HCT116 (cell line): ENCODE data around the gene PCCA. TPM values are rescaled to one million over a fixed set of nuclear protein-coding genes. Genes with fewer than 3 reads are reported as not detected.

ENCODE experiments used
- ATAC-seq: fragments of 200-7000 bp; cut with Tn5 transposase; 2 replicates; pipeline ENCODE4 v1.9.1; 2020; ENCODE audit warnings: mild to moderate bottlenecking, moderate library complexity
- BruUV-seq: library from RNA; stranded (reverse); fragments of 400-500 nt; replicated peaks from 2 replicates; lab custom pipeline; 2021; lab: Mats Ljungman, UMichigan
- CTCF ChIA-PET: fragments of 300-600 bp; sonication (Branson Sonifier 250); formaldehyde crosslinking; loops from one replicate; lab custom pipeline; 2021; ENCODE audit warnings: antibody characterized with exemption; lab: Charles Lee
- POLR2A ChIA-PET: fragments of 300-600, 350-600 bp; sonication (Branson Sonifier 250); formaldehyde crosslinking; loops from one replicate; lab custom pipeline; 2021; ENCODE audit warnings: antibody characterized with exemption; lab: Charles Lee
- RAD21 ChIA-PET, 2 experiments: fragments of 300-600 bp; sonication (Branson Sonifier 250); formaldehyde crosslinking; loops; one replicate each; lab custom pipeline; 2023; ENCODE audit warnings: low total read pairs in 2 of 2; ENCODE audit not compliant: uncharacterized antibody in 2 of 2, unreplicated experiment in 2 of 2, low non-redundant PET in 1 of 2; lab: Charles Lee
- DNase-seq: peaks from one replicate; pipeline ENCODE4 v3.0.0-alpha.2; 2010; ENCODE audit warnings: low read depth, low spot score
- H2AFZ ChIP-seq: fragments of 200-600 bp; shearing (Covaris generic), sonication (generic); 2 replicates; pipeline ENCODE4 v1.6.1; 2017; ENCODE audit warnings: low read depth, mixed run types, mixed read lengths, antibody characterized with exemption, low read length; ENCODE audit not compliant: poor library complexity, severe bottlenecking
- H3K27ac ChIP-seq: 2 replicates; pipeline ENCODE4 v1.5.1; 2012; ENCODE audit warnings: low read depth, low read length
- H3K27me3 ChIP-seq: fragments of 200-600 bp; sonication (generic); 2 replicates; pipeline ENCODE4 v1.6.1; 2016; ENCODE audit warnings: mixed run types, low read length, mixed read lengths; ENCODE audit not compliant: insufficient read depth
- H3K36me3 ChIP-seq, 2 experiments: fragments of 200-500 bp in 1 of 2; fragments of 200-600 bp in 1 of 2; sonication (Bioruptor generic) in 1 of 2; sonication (generic) in 1 of 2; 2 replicates each; pipeline versions ENCODE4 v1.5.1 to v1.6.1; 2014 to 2016; ENCODE audit warnings: low read length in 2 of 2, inconsistent platforms in 1 of 2, mixed read lengths in 1 of 2, mixed run types in 1 of 2; ENCODE audit not compliant: insufficient read depth in 2 of 2, control insufficient read depth in 1 of 2
- H3K4me1 ChIP-seq, 2 experiments: fragments of 200-600 bp in 1 of 2; sonication (generic) in 1 of 2; 2 replicates each; pipeline versions ENCODE4 v1.5.1 to v1.6.1; 2012 to 2017; ENCODE audit warnings: low read length in 2 of 2, inconsistent platforms in 1 of 2, mild to moderate bottlenecking in 1 of 2, mixed read lengths in 1 of 2, mixed run types in 1 of 2, moderate library complexity in 1 of 2; ENCODE audit not compliant: insufficient read depth in 2 of 2, control insufficient read depth in 1 of 2
- H3K4me2 ChIP-seq: fragments of 200-600 bp; sonication (generic); 2 replicates; pipeline ENCODE4 v1.6.1; 2017; ENCODE audit warnings: mixed run types, low read length, mixed read lengths
- H3K4me3 ChIP-seq, 2 experiments: fragments of 200-600 bp in 1 of 2; sonication (generic) in 1 of 2; replicated peaks in 1 of 2; 2 replicates each; pipeline ENCODE4 v1.5.1; 2011 to 2016; ENCODE audit warnings: low read length in 2 of 2, control low read depth in 1 of 2, low read depth in 1 of 2, mild to moderate bottlenecking in 1 of 2, mixed read lengths in 1 of 2, mixed run types in 1 of 2
- H3K79me2 ChIP-seq: fragments of 200-600 bp; sonication (generic); 2 replicates; pipeline ENCODE4 v1.6.1; 2017; ENCODE audit warnings: mild to moderate bottlenecking, mixed run types, low read length, moderate library complexity, mixed read lengths; ENCODE audit not compliant: insufficient read depth
- H3K9ac ChIP-seq: fragments of 200-600 bp; sonication (generic); 2 replicates; pipeline ENCODE4 v1.6.1; 2016; ENCODE audit warnings: low read length, mixed read lengths
- H3K9me2 ChIP-seq: fragments of 200-600 bp; sonication (generic), shearing (Covaris generic); 2 replicates; pipeline ENCODE4 v1.6.1; 2017; ENCODE audit warnings: mixed run types, mild to moderate bottlenecking, moderate library complexity; ENCODE audit not compliant: insufficient read depth
- H3K9me3 ChIP-seq, 2 experiments: fragments of 200-500 bp in 1 of 2; fragments of 200-600 bp in 1 of 2; sonication (Bioruptor generic) in 1 of 2; sonication (generic) in 1 of 2; 2 replicates each; pipeline ENCODE4 v1.6.1; 2014 to 2017; ENCODE audit warnings: low read length in 2 of 2, mixed read lengths in 2 of 2, inconsistent platforms in 1 of 2, low read depth in 1 of 2, mild to moderate bottlenecking in 1 of 2, mixed run types in 1 of 2, moderate library complexity in 1 of 2; ENCODE audit not compliant: control insufficient read depth in 1 of 2, insufficient read depth in 1 of 2
- H4K20me1 ChIP-seq: fragments of 200-600 bp; sonication (generic), shearing (Covaris generic); 2 replicates; pipeline ENCODE4 v1.6.1; 2017; ENCODE audit warnings: mixed run types, mild to moderate bottlenecking, moderate library complexity; ENCODE audit not compliant: insufficient read depth
- ATF3 ChIP-seq: IDR thresholded peaks from 2 replicates; pipeline ENCODE4 v1.6.1; 2012
- CBX3 ChIP-seq: IDR thresholded peaks from 2 replicates; pipeline ENCODE4 v1.6.1; 2012; ENCODE audit warnings: low read depth
- CEBPB ChIP-seq: IDR thresholded peaks from 2 replicates; pipeline ENCODE4 v1.6.1; 2012; ENCODE audit warnings: low read depth
- EGR1 ChIP-seq: IDR thresholded peaks from 2 replicates; pipeline ENCODE4 v1.6.1; 2012; ENCODE audit warnings: low read depth
- ELF1 ChIP-seq: IDR thresholded peaks from 2 replicates; pipeline ENCODE4 v1.6.1; 2012; ENCODE audit warnings: low read depth, borderline replicate concordance
- EZH2phosphoT487 ChIP-seq: fragments of 200-600 bp; IDR thresholded peaks from 2 replicates; pipeline ENCODE4 v1.6.1; 2018; ENCODE audit warnings: antibody characterized with exemption, borderline replicate concordance
- FOSL1 ChIP-seq: IDR thresholded peaks from 2 replicates; pipeline ENCODE4 v1.6.1; 2012; ENCODE audit warnings: low read depth
- MAX ChIP-seq: IDR thresholded peaks from 2 replicates; pipeline ENCODE4 v1.6.1; 2012
- POLR2A ChIP-seq: IDR thresholded peaks from 2 replicates; pipeline ENCODE4 v1.7.0; 2011; ENCODE audit warnings: borderline replicate concordance; ENCODE audit not compliant: insufficient read depth, insufficient read length; ENCODE audit errors: extremely low read depth
- POLR2AphosphoS5 ChIP-seq: IDR thresholded peaks from 2 replicates; pipeline ENCODE4 v1.6.1; 2011; ENCODE audit warnings: mild to moderate bottlenecking, low read depth, low read length, moderate library complexity
- REST ChIP-seq: IDR thresholded peaks from 2 replicates; pipeline ENCODE4 v1.6.1; 2012; ENCODE audit warnings: low read depth
- SIN3A ChIP-seq: IDR thresholded peaks from 2 replicates; pipeline ENCODE4 v1.6.1; 2012; ENCODE audit warnings: low read depth
- SP1 ChIP-seq: IDR thresholded peaks from 2 replicates; pipeline ENCODE4 v1.6.1; 2012; ENCODE audit warnings: low read depth
- SRF ChIP-seq: IDR thresholded peaks from 2 replicates; pipeline ENCODE4 v1.6.1; 2012; ENCODE audit warnings: low read depth
- YY1 ChIP-seq: IDR thresholded peaks from 2 replicates; pipeline ENCODE4 v1.6.1; 2011; ENCODE audit warnings: low read length, low read depth, moderate library complexity, mild to moderate bottlenecking; ENCODE audit not compliant: insufficient replicate concordance; ENCODE audit errors: extremely low read depth
- ZFX ChIP-seq: fragments of 450-650 bp; IDR thresholded peaks from 2 replicates; pipeline ENCODE4 v1.6.1; 2017
- ZNF274 ChIP-seq: fragments of 200-500 bp; sonication (Bioruptor generic); IDR thresholded peaks from 2 replicates; pipeline ENCODE4 v1.6.1; 2014; ENCODE audit warnings: mild to moderate bottlenecking, low read depth, low read length, inconsistent platforms
- intact Hi-C: fragments of 100-400 bp; cut with micrococcal nuclease; formaldehyde crosslinking; loops from 2 replicates; pipeline ENCODE4 v1.10.0; 2022
- total RNA-seq: library from RNA; stranded (reverse); gene quantifications from one replicate; pipeline ENCODE4 v1.2.1, GENCODE V29; 2021; ENCODE audit not compliant: unreplicated experiment

Gene PCCA
- total RNA-seq, 1 experiment from 2014 or later, result 23.0 TPM

- RAD21 ChIA-PET, result no interaction called here
- POLR2A ChIA-PET, result no interaction called here
- no peak overlapping the region for H3K9ac ChIP-seq
- H3K9me2 ChIP-seq, result no peaks in the 10 kb centered on the region
- no peaks in the 10 kb centered on the region for H3K9me3 ChIP-seq
- H2AFZ ChIP-seq, result no peak overlapping the region
- no TSS peak for BruUV-seq
- CTCF ChIA-PET, result no interaction called here
- TF ChIP-seq REST (no peak), FOSL1 (no peak), EGR1 (no peak), EZH2phosphoT487 (no peak), SP1 (no peak), MAX (no peak), ZFX (no peak), ATF3 (no peak), SIN3A (no peak), CEBPB (no peak), YY1 (no peak), POLR2A (no peak), SRF (no peak), POLR2AphosphoS5 (no peak), ZNF274 (no peak), ELF1 (no peak), CBX3 (no peak)
- ATAC-seq (no peak), DNase-seq (no peak)
- H4K20me1 ChIP-seq, result no peaks in the 10 kb centered on the region
- no peak overlapping the region for H3K27ac ChIP-seq
- no peaks in the 10 kb centered on the region for H3K79me2 ChIP-seq
- no peaks in the 10 kb centered on the region for H3K27me3 ChIP-seq
- H3K4me3 ChIP-seq, result no peak overlapping the region
- H3K4me2 ChIP-seq, result no peak overlapping the region
- peaks cover 3% of the 10 kb centered on the region in 2 experiments; a peak in 1 of 4 replicates for H3K4me1 ChIP-seq
- no peaks in the 10 kb centered on the region for H3K36me3 ChIP-seq
- intact Hi-C loops, result no loop called here
Observed at GRCh38 chr13:100275746-100276145, 186.9 kb downstream of the PCCA start.
